Prostate gland (tissue), 2 donors: ENCODE results near the gene ANKRD13D.

Experiments
- POLR2A ChIP-seq: fragments of 450-650 bp; IDR thresholded peaks from one replicate; pipeline ENCODE4 v1.6.1; 2016; ENCODE audit warnings: antibody characterized with exemption, mild to moderate bottlenecking
- POLR2AphosphoS5 ChIP-seq: sonication (generic); formaldehyde crosslinking; IDR thresholded peaks from one replicate; pipeline ENCODE4 v1.6.1; 2017; ENCODE audit warnings: antibody characterized with exemption
- TF ChIP-seq, protein P1 (sequence below), 4 experiments: fragments of 200-600 bp in 2 of 4; fragments of 450-650 bp in 2 of 4; sonication (generic) in 2 of 4; IDR thresholded peaks; 1 replicate in 3 of 4; 2 replicates in 1 of 4; pipeline ENCODE4 v1.5.1; 2016 to 2019; ENCODE audit warnings: antibody characterized with exemption in 4 of 4, mild to moderate bottlenecking in 2 of 4, moderate library complexity in 2 of 4

DNA sequence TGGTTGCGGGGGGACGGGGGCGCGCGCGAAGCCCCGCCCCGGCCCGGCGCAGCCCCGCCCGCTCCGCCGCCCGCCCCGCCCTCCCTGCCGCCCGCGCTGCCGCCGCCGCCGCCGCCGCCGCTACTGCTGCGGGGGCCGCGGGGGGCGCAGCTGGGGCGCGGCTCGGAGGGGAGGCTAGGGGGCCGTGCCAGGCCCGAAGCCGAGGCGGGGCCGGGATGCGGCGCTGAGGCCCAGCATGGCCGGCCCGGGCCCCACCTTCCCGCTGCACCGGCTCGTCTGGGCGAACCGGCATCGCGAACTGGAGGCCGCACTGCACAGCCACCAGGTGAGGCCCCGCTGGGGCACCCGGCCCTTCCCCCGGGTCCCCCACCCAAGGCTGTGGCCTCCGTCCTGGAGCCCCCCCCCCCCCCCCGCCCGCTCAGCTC lies at the start of gene ANKRD13D:
- TF ChIP-seq, protein P1, sequence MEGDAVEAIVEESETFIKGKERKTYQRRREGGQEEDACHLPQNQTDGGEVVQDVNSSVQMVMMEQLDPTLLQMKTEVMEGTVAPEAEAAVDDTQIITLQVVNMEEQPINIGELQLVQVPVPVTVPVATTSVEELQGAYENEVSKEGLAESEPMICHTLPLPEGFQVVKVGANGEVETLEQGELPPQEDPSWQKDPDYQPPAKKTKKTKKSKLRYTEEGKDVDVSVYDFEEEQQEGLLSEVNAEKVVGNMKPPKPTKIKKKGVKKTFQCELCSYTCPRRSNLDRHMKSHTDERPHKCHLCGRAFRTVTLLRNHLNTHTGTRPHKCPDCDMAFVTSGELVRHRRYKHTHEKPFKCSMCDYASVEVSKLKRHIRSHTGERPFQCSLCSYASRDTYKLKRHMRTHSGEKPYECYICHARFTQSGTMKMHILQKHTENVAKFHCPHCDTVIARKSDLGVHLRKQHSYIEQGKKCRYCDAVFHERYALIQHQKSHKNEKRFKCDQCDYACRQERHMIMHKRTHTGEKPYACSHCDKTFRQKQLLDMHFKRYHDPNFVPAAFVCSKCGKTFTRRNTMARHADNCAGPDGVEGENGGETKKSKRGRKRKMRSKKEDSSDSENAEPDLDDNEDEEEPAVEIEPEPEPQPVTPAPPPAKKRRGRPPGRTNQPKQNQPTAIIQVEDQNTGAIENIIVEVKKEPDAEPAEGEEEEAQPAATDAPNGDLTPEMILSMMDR (IDR thresholded peaks at IDR 0.05), result no peak
- no peak for TF ChIP-seq POLR2A
- TF ChIP-seq POLR2AphosphoS5, result no peak
